Adrenal gland (tissue), 12 donors: ENCODE data around the gene TRABD. TPM values are rescaled to one million over a fixed set of nuclear protein-coding genes. Genes with fewer than 3 reads are reported as not detected.

Experiments
- DNase-seq, 7 donors: peaks; one replicate each; pipeline ENCODE4 v3.0.0-alpha.2; 2019 to 2020
- H3K27ac ChIP-seq, 5 donors: fragments of 200-600 bp; sonication (generic) in 4 of 5; 1 replicate in 3 of 5; 2 replicates in 2 of 5; pipeline versions ENCODE4 v1.5.1 to v1.8.0; 2016 to 2020; ENCODE audit warnings: mild to moderate bottlenecking in 1 of 5
- H3K27me3 ChIP-seq: fragments of 200-600 bp; 2 replicates; pipeline ENCODE4 v1.8.0; 2021
- H3K36me3 ChIP-seq, 2 donors: fragments of 200-600 bp; replicated peaks in 1 of 2; 1 replicate in 1 of 2; 2 replicates in 1 of 2; pipeline versions ENCODE4 v1.5.1 to v1.8.0; 2018 to 2022
- H3K4me1 ChIP-seq, 2 donors: fragments of 200-600 bp; replicated peaks in 1 of 2; 1 replicate in 1 of 2; 2 replicates in 1 of 2; pipeline versions ENCODE4 v1.5.1 to v1.8.0; 2018 to 2021
- H3K4me3 ChIP-seq, 4 donors: fragments of 200-600 bp; sonication (generic) in 3 of 4; one replicate each; pipeline ENCODE4 v1.5.1; 2016 to 2018
- H3K9me3 ChIP-seq, 3 donors: fragments of 200-600 bp; sonication (generic) in 1 of 3; replicated peaks in 1 of 3; 1 replicate in 2 of 3; 2 replicates in 1 of 3; pipeline versions ENCODE4 v1.5.1 to v1.8.0; 2016 to 2021
- CTCF ChIP-seq, 6 experiments: fragments of 450-650 bp in 4 of 6; fragments of 200-600 bp in 2 of 6; sonication (generic) in 1 of 6; IDR thresholded peaks; 1 replicate in 5 of 6; 2 replicates in 1 of 6; pipeline versions ENCODE4 v1.5.1 to v1.8.0; 2016 to 2021; ENCODE audit warnings: antibody characterized with exemption in 6 of 6, mild to moderate bottlenecking in 2 of 6, moderate library complexity in 1 of 6
- POLR2A ChIP-seq, 2 donors: fragments of 450-650 bp; IDR thresholded peaks; one replicate each; pipeline ENCODE4 v1.6.1; 2017; ENCODE audit warnings: antibody characterized with exemption in 2 of 2, mild to moderate bottlenecking in 2 of 2, moderate library complexity in 1 of 2
- WGBS, 4 donors: extraction: QIAGEN DNeasy Blood & Tissue Kit in 2 of 4; methylation state at CpG; one replicate each; pipeline versions ENCODE4 v1.1.5 to v1.1.7; 2013 to 2017; 5-methylcytosine and 5-hydroxymethylcytosine counted together
- intact Hi-C, 2 donors: fragments of 100-400 bp; cut with DNase I; formaldehyde crosslinking; loops; one replicate each; pipeline versions ENCODE4 v1.14.1 to v1.15.0; 2022 to 2023
- polyA plus RNA-seq, 3 donors: library from polyadenylated mRNA; stranded (reverse); fragments of 200-250 nt in 2 of 3; fragments of 350-450 nt in 1 of 3; fragmentation: Illumina TruSeq in 1 of 3; extraction: RNeasy Lipid Tissue Mini Kit (QIAGEN cat#74804) in 1 of 3; gene quantifications; one replicate each; pipeline ENCODE4 v1.2.3, GENCODE V29; 2013 to 2014
- total RNA-seq, 9 donors: library from RNA; depleted of rRNA in 4 of 9; stranded (reverse); fragments of >200 nt in 4 of 9; fragments of 120-200 nt in 1 of 9; fragmentation: NEBNext Ultra II Directional in 1 of 9; extraction: Animal tissue kit (Norgen Biotek cat#: 25700) in 1 of 9; gene quantifications; one replicate each; pipeline versions ENCODE4 v1.1.0 to v1.2.4, GENCODE V29; 2013 to 2023
- donor health status: healthy with polysubstance abuse.
- donor health status: Bipolar disorder and iron deficiency.
- donor health status: DM: yes; HTN: yes; CAD: no.
- donor health status: DM: no; HTN: no; CAD: no.
- donor health status: DM: no; HTN: no; CAD: no.
- donor health status: DM: yes; HTN: yes; CAD: no.

The TRABD gene
- total and polyA plus RNA-seq, 12 donors: 3.0 to 79.0 (median 28.9) TPM

GRCh38 chr22:50184902-50185374, 775 bp upstream of the TRABD start:
- intact Hi-C loops: no loop called here
- Histone ChIP-seq H3K4me1 (peaks cover 10 to 36% of the 10 kb centered on the region in 2 donors), H3K36me3 (no peaks in the 10 kb centered on the region), H3K4me3 (peak overlapping the region in 2 of 4 donors; percentile 5 to 91), H3K27me3 (no peaks in the 10 kb centered on the region), H3K9me3 (no peaks in the 10 kb centered on the region), H3K27ac (peak overlapping the region in 1 of 5 donors; percentile 58)
- WGBS, 4 donors: 34 to 61% (median 40%) methylated on average over 23 to 63 of the region's 63 CpGs
- DNase-seq: peak in 1 of 7 donors; percentile 20
- TF ChIP-seq POLR2A (IDR thresholded peaks at IDR 0.05) (no peak), CTCF (IDR thresholded peaks at IDR 0.05) (no peak)

- TF ChIP-seq POLR2A (IDR thresholded peaks at IDR 0.05): no peak
- no peak for TF ChIP-seq CTCF (IDR thresholded peaks at IDR 0.05)
- H3K4me1 ChIP-seq: peaks cover 23 to 49% of the 10 kb centered on the region in 2 donors
- WGBS, 4 donors: 0 to 1% (median 1%) methylated on average over 3 to 47 of the region's 47 CpGs; no CpG with 5 or more reads in 1 of the 4 donors
- H3K27me3 ChIP-seq: no peaks in the 10 kb centered on the region
- peak in 1 of 7 donors; percentile 38 for DNase-seq
- H3K36me3 ChIP-seq: no peaks in the 10 kb centered on the region
- H3K4me3 ChIP-seq: peak overlapping the region in 2 of 4 donors; percentile 45 to 91
- H3K9me3 ChIP-seq: no peaks in the 10 kb centered on the region
- intact Hi-C loops: no loop called here
- peak overlapping the region in 2 of 5 donors; percentile 47 to 58 for H3K27ac ChIP-seq
These were observed 535 bp downstream of the TRABD start for GRCh38 chr22:50186181-50186714.

GRCh38 chr22:50186761-50187523, 1.2 kb downstream of the TRABD start:
- Histone ChIP-seq H3K36me3 (no peaks in the 10 kb centered on the region), H3K9me3 (no peaks in the 10 kb centered on the region), H3K4me3 (peak overlapping the region in 2 of 4 donors; percentile 45 to 91), H3K4me1 (peaks cover 24 to 51% of the 10 kb centered on the region in 2 donors), H3K27ac (peak overlapping the region in 2 of 5 donors; percentile 47 to 58), H3K27me3 (no peaks in the 10 kb centered on the region)
- intact Hi-C loops: no loop called here
- WGBS, 4 donors: 44 to 58% (median 51%) methylated on average over 7 to 26 of the region's 26 CpGs
- DNase-seq: peak in 1 of 7 donors; percentile 43
- no peak for TF ChIP-seq CTCF (IDR thresholded peaks at IDR 0.05)
- no peak for TF ChIP-seq POLR2A (IDR thresholded peaks at IDR 0.05)

- TF ChIP-seq CTCF (IDR thresholded peaks at IDR 0.05) (no peak), POLR2A (IDR thresholded peaks at IDR 0.05) (no peak)
- Histone ChIP-seq H3K36me3 (no peaks in the 10 kb centered on the region), H3K27me3 (no peaks in the 10 kb centered on the region), H3K4me1 (peaks cover 24 to 56% of the 10 kb centered on the region in 2 donors), H3K9me3 (no peaks in the 10 kb centered on the region), H3K4me3 (no peak overlapping the region), H3K27ac (peak overlapping the region in 1 of 5 donors; percentile 81)
- WGBS, 4 donors: 94 to 96% (median 95%) methylated on average over 8 to 11 of the region's 11 CpGs
- no peak for DNase-seq
- intact Hi-C loops: no loop called here
These were observed 2.6 kb downstream of the TRABD start for GRCh38 chr22:50188356-50188755.
